ENCODE results near the gene ELOVL6.

GRCh38 chr4:110216129-110216528 lies 17.7 kb upstream of the ELOVL6 start:
- TF ChIP-seq CTCF (conservative IDR thresholded peaks at IDR 0.05; ENCODE audit: low read depth, low read length): no peak
- no peak for TF ChIP-seq EZH2 (IDR thresholded peaks at IDR 0.05; ENCODE audit: low read length, unreplicated experiment)
- no peak for TF ChIP-seq EZH2phosphoT487 (IDR thresholded peaks at IDR 0.05; ENCODE audit: borderline replicate concordance, low read length)
